ENCODE data around the gene CHST8. TPM values are rescaled to one million over a fixed set of nuclear protein-coding genes. Genes with fewer than 3 reads are reported as not detected.

The CHST8 gene
- total RNA-seq, 1 experiment from 2014 or later = 33.5 TPM

DNA sequence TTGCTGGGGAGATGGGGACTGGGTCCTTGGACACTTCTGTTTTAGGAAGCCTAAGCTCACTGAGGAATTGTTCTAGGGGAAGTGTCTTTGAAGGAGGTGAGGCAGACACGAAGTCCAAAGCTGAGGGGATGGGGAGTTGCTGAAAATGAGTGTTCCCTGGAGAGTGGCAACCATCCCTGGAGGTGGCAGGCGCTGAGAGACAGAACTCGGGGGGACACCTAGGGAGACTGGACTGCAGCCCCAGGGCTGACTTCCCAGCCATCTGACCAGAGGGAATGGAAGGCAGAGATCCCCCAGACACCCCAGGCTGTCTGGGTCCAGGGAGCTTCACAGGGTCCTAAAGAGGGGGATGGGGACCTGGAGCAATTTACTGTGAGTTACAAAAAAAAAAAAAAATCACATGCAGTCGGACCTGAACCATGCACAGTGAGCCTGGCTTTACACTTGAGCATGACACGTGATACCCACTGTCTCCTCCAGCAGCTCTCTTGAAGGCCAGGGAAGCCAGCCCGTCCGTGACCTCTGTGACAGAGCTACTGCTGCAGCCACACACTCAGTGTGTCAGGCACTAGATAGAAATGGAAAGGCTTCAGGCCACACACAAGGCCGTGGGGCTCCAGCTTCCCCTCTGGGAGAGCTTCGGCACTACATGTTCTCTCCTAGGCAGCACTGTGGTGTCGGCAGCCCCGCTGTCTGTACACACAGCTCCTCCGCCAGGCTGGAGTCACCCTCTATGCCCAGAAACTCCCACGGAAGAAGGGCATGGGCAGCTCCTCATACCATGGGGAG lies 97.8 kb downstream of the CHST8 start:
- Mint-ChIP-seq H3K36me3 (peaks cover 4% of the 10 kb centered on the region; the same call in 1 of the 2 replicates), H3K27me3 (ENCODE audit: low read depth) (no peaks in the 10 kb centered on the region), H3K27ac (no peak overlapping the region), H3K4me1 (peaks cover 14% of the 10 kb centered on the region), H3K9me3 (peaks cover 6% of the 10 kb centered on the region; the same call in 1 of the 2 replicates), H3K4me3 (no peak overlapping the region)
- POLR2A ChIA-PET = no interaction called here
- TF ChIP-seq ETV6 (CRISPR knock-in tag; IDR thresholded peaks at IDR 0.05) = no peak
- no peak for TF ChIP-seq ELF4 (CRISPR knock-in tag; IDR thresholded peaks at IDR 0.05; ENCODE audit: low read depth)
- TF ChIP-seq RORB (CRISPR knock-in tag; IDR thresholded peaks at IDR 0.05) = no peak
- no peak for TF ChIP-seq PRRX2 (CRISPR knock-in tag; IDR thresholded peaks at IDR 0.05)
- no peak for TF ChIP-seq GTF2I (CRISPR knock-in tag; conservative IDR thresholded peaks at IDR 0.05)
- ATAC-seq = no peak
- CTCF ChIA-PET = interaction anchor here (0.9 to 2.1 kb wide), 2 partner anchors 49 to 58 kb away, joined by 5 to 8 read pairs; no protein-coding TSS in a partner anchor
- no peak for DNase-seq (ENCODE audit: low spot score)

DNA sequence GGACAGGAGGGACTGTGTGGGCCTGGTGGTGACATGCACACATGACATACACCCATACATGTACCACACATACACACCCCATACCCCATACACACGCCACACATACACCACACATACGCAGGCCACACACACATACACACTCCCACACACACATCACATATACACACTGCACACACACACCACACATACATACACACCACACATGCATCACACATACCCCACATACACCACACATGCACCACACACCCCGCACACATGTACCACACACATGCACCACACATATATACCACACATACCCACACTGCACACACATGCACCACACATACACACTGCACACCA lies 98.4 kb downstream of the CHST8 start:
- H3K36me3 Mint-ChIP-seq = no peaks in the 10 kb centered on the region; the same call in 1 of the 2 replicates
- no peak overlapping the region for H3K4me3 Mint-ChIP-seq
- H3K27me3 Mint-ChIP-seq (ENCODE audit: low read depth) = no peaks in the 10 kb centered on the region
- H3K4me1 Mint-ChIP-seq = peaks cover 9% of the 10 kb centered on the region
- ATAC-seq (no peak), DNase-seq (ENCODE audit: low spot score) (no peak)
- no peak for TF ChIP-seq NR2C2 (CRISPR knock-in tag; IDR thresholded peaks at IDR 0.05)
- TF ChIP-seq GABPB1 (CRISPR knock-in tag; IDR thresholded peaks at IDR 0.05) = no peak
- TF ChIP-seq JAZF1 (CRISPR knock-in tag; IDR thresholded peaks at IDR 0.05) = no peak
- TF ChIP-seq, protein P1, sequence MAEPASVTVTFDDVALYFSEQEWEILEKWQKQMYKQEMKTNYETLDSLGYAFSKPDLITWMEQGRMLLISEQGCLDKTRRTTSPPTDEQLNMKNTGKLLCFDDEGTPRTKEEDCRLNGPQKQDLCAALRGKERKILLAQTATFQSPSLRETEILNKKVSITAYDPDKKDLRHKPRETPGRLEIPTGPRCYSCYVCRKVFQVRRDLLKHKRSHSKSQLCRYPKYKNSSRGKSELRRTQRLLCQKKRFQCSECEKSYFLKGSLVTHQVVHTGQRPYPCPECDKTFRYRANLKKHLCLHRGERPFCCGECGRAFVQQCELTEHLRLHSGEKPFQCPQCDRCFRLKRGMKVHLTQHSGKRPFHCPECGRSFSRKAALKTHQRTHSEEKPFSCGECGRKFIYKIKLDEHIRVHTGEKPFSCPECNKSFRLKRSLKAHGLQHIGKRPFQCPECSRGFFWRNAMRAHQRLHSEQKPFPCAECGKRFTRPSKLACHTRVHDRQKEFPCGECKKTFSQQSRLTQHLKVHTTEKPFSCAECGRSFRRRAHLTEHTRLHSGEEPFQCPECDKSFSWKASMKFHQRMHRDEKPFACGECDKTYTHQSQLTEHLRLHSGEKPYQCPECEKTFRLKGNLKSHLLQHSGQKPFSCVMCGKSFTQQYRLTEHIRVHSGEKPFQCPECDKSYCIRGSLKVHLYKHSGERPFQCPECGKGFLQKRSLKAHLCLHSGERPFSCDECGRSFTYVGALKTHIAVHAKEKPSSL (CRISPR knock-in tag; conservative IDR thresholded peaks at IDR 0.05) = no peak
- TF ChIP-seq, protein P2, sequence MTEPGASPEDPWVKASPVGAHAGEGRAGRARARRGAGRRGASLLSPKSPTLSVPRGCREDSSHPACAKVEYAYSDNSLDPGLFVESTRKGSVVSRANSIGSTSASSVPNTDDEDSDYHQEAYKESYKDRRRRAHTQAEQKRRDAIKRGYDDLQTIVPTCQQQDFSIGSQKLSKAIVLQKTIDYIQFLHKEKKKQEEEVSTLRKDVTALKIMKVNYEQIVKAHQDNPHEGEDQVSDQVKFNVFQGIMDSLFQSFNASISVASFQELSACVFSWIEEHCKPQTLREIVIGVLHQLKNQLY (CRISPR knock-in tag; IDR thresholded peaks at IDR 0.05) = no peak
- TF ChIP-seq, protein P3, sequence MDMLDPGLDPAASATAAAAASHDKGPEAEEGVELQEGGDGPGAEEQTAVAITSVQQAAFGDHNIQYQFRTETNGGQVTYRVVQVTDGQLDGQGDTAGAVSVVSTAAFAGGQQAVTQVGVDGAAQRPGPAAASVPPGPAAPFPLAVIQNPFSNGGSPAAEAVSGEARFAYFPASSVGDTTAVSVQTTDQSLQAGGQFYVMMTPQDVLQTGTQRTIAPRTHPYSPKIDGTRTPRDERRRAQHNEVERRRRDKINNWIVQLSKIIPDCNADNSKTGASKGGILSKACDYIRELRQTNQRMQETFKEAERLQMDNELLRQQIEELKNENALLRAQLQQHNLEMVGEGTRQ (CRISPR knock-in tag; IDR thresholded peaks at IDR 0.05) = no peak
- no peak for TF ChIP-seq SMAD4 (CRISPR knock-in tag; IDR thresholded peaks at IDR 0.05)
- TF ChIP-seq, protein P4, sequence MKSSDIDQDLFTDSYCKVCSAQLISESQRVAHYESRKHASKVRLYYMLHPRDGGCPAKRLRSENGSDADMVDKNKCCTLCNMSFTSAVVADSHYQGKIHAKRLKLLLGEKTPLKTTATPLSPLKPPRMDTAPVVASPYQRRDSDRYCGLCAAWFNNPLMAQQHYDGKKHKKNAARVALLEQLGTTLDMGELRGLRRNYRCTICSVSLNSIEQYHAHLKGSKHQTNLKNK (CRISPR knock-in tag; IDR thresholded peaks at IDR 0.05) = no peak
- ChIA-PET POLR2A (no interaction called here), CTCF (interaction anchor here (2.1 kb wide), 1 partner anchor 58 kb away, joined by 8 read pairs; no protein-coding TSS in a partner anchor)
- H3K9me3 Mint-ChIP-seq = peaks cover under 1% of the 10 kb centered on the region; the same call in 1 of the 2 replicates
- no peak overlapping the region; the same call in 1 of the 2 replicates for H3K27ac Mint-ChIP-seq

DNA sequence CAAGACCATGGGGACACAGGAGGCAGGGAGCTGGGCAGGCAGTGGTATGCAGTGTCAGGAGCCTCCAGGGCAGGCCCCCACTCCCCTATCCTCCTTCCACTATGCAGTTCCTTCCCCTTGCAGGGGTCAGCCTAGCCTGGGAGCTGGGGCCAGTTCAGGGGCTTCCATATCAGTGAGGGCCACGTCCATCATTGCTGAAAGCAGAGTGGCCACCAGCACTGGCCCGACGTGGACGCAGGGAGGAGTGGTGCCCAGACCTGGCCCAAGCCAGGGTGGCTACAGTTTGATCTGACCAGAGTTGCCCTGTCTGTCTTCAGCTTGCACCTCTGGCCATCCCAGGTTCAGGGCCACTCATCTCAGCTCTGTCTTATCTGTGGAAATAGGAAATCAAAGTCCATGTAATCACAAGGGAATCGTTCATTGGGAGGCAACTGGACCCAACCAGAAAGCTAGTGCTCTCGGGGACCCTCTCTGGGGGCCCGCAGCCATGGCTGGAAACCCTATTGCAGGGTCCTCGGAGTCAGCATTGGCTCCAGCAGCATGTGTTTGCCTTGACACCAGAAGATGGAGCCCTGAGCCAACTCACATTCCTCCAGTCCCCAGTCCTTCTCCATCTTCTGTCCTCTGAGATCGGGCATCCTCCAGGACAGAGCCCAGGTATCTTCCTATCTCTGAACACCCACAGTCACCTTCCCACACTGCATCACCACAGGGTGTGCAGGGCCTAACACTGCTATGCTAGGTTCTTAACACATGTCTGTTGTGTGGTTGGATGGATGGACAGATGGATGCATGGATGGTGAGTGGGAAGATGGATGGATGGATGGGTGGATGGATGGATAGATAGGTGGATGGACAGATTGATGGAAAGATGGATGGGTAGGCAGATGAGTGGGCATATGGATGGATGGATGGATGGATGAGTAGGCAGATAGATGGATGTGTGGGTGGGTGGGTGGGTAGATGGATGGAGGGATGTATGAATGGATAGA lies 99.2 kb downstream of the CHST8 start:
- ChIA-PET POLR2A (no interaction called here), CTCF (no interaction called here)
- ATAC-seq = no peak
- no peaks in the 10 kb centered on the region; the same call in 1 of the 2 replicates for H3K36me3 Mint-ChIP-seq
- H3K27ac Mint-ChIP-seq = no peak overlapping the region
- H3K27me3 Mint-ChIP-seq (ENCODE audit: low read depth) = no peaks in the 10 kb centered on the region
- no peak for DNase-seq (ENCODE audit: low spot score)
- peaks cover 4% of the 10 kb centered on the region for H3K4me1 Mint-ChIP-seq
- no peaks in the 10 kb centered on the region for H3K9me3 Mint-ChIP-seq
- no peak overlapping the region for H3K4me3 Mint-ChIP-seq
- TF ChIP-seq, protein P5, sequence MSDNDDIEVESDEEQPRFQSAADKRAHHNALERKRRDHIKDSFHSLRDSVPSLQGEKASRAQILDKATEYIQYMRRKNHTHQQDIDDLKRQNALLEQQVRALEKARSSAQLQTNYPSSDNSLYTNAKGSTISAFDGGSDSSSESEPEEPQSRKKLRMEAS (CRISPR knock-in tag; IDR thresholded peaks at IDR 0.05) = no peak
- no peak for TF ChIP-seq HMGA2 (CRISPR knock-in tag; IDR thresholded peaks at IDR 0.05)
- TF ChIP-seq ELF4 (CRISPR knock-in tag; IDR thresholded peaks at IDR 0.05; ENCODE audit: low read depth) = no peak
- no peak for TF ChIP-seq NFATC4 (CRISPR knock-in tag; IDR thresholded peaks at IDR 0.05)
- TF ChIP-seq ZNF121 (CRISPR knock-in tag; IDR thresholded peaks at IDR 0.05) = no peak
- no peak for TF ChIP-seq ZNF416 (CRISPR knock-in tag; IDR thresholded peaks at IDR 0.05)
- no peak for TF ChIP-seq TP53 (CRISPR knock-in tag; IDR thresholded peaks at IDR 0.05)
- no peak for TF ChIP-seq NFE2L1 (CRISPR knock-in tag; IDR thresholded peaks at IDR 0.05)
- TF ChIP-seq, protein P6, sequence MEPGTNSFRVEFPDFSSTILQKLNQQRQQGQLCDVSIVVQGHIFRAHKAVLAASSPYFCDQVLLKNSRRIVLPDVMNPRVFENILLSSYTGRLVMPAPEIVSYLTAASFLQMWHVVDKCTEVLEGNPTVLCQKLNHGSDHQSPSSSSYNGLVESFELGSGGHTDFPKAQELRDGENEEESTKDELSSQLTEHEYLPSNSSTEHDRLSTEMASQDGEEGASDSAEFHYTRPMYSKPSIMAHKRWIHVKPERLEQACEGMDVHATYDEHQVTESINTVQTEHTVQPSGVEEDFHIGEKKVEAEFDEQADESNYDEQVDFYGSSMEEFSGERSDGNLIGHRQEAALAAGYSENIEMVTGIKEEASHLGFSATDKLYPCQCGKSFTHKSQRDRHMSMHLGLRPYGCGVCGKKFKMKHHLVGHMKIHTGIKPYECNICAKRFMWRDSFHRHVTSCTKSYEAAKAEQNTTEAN (CRISPR knock-in tag; IDR thresholded peaks at IDR 0.05) = no peak
- no peak for TF ChIP-seq NR1H2 (CRISPR knock-in tag; IDR thresholded peaks at IDR 0.05)
- TF ChIP-seq KAT7 (CRISPR knock-in tag; IDR thresholded peaks at IDR 0.05; ENCODE audit: borderline replicate concordance) = no peak
- no peak for TF ChIP-seq ESRRA (CRISPR knock-in tag; IDR thresholded peaks at IDR 0.05; ENCODE audit: borderline replicate concordance)
- no peak for TF ChIP-seq FOXJ3 (CRISPR knock-in tag; IDR thresholded peaks at IDR 0.05; ENCODE audit: borderline replicate concordance)
- no peak for TF ChIP-seq ZNF138 (CRISPR knock-in tag; conservative IDR thresholded peaks at IDR 0.05)

Data from WTC11 (cell line).